ENCODE measurements around the gene CNTN5. TPM values are rescaled to one million over a fixed set of nuclear protein-coding genes. Genes with fewer than 3 reads are reported as not detected.

Gene CNTN5
- total RNA-seq, 2 experiments from 2014 or later, result not detected

DNA sequence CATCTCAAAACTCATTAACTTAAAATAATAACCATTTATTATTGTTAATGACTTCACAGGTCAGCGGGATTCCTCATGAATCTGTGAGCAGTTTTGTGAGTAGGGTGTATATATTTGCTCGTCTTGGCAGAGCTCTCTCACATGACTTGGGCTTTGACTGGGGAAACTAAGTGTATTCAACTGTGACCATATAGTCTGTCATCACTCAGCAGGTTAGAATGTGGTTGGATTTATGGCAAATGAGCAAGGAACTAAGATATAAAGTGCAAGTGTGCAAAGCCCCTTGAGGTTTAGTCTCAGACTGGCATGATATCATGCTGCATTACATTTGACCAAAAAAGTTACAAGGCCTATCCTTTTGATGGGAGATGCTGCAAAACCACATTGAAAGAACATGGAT is 254.8 kb downstream of the CNTN5 start:
- Mint-ChIP-seq H3K27me3 (no peaks in the 10 kb centered on the region), H3K4me1 (ENCODE audit: low read depth) (no peaks in the 10 kb centered on the region), H3K36me3 (ENCODE audit: low read depth) (no peaks in the 10 kb centered on the region), H3K4me3 (no peak overlapping the region), H3K9me3 (peaks cover 5% of the 10 kb centered on the region), H3K27ac (no peak overlapping the region)
- no peak for DNase-seq
- Histone ChIP-seq H3K36me3 (ENCODE audit: insufficient read depth, low read length) (no peaks in the 10 kb centered on the region), H3K4me3 (ENCODE audit: low read length) (no peak overlapping the region), H3K9me3 (ENCODE audit: control insufficient read depth in 1 of 2, insufficient read depth in 1 of 2, low read length in 2 of 2) (no peaks in the 10 kb centered on the region), H3K27ac (ENCODE audit: low read depth in 1 of 2, low read length in 2 of 2) (no peak overlapping the region), H3K4me1 (ENCODE audit: insufficient read depth, low read length) (no peaks in the 10 kb centered on the region), H3K27me3 (ENCODE audit: control insufficient read depth in 1 of 2, insufficient read depth in 2 of 2, low read length in 2 of 2) (no peaks in the 10 kb centered on the region)
- CTCF ChIA-PET, result no interaction called here
- no peak for ATAC-seq (ENCODE audit: poor library complexity)
- POLR2A ChIA-PET, result no interaction called here
- intact Hi-C loops (cut with DNase I, micrococcal nuclease), result no loop called here
- no peak for TF ChIP-seq CTCF (IDR thresholded peaks at IDR 0.05)

- intact Hi-C loops (cut with DNase I, micrococcal nuclease), result no loop called here
- no peaks in the 10 kb centered on the region for H3K27me3 Mint-ChIP-seq
- H3K36me3 Mint-ChIP-seq (ENCODE audit: low read depth), result no peaks in the 10 kb centered on the region
- ChIA-PET POLR2A (no interaction called here), CTCF (no interaction called here)
- Histone ChIP-seq H3K27ac (ENCODE audit: low read depth in 1 of 2, low read length in 2 of 2) (no peak overlapping the region), H3K4me3 (ENCODE audit: low read length) (no peak overlapping the region), H3K9me3 (ENCODE audit: control insufficient read depth in 1 of 2, insufficient read depth in 1 of 2, low read length in 2 of 2) (no peaks in the 10 kb centered on the region), H3K27me3 (ENCODE audit: control insufficient read depth in 1 of 2, insufficient read depth in 2 of 2, low read length in 2 of 2) (no peaks in the 10 kb centered on the region), H3K4me1 (ENCODE audit: insufficient read depth, low read length) (no peaks in the 10 kb centered on the region), H3K36me3 (ENCODE audit: insufficient read depth, low read length) (no peaks in the 10 kb centered on the region)
- ATAC-seq (ENCODE audit: poor library complexity), result no peak
- no peak for DNase-seq
- H3K4me1 Mint-ChIP-seq (ENCODE audit: low read depth), result no peaks in the 10 kb centered on the region
- no peak overlapping the region for H3K4me3 Mint-ChIP-seq
- H3K9me3 Mint-ChIP-seq, result peaks cover 7% of the 10 kb centered on the region
- TF ChIP-seq CTCF (IDR thresholded peaks at IDR 0.05), result no peak
- no peak overlapping the region for H3K27ac Mint-ChIP-seq
Observed at GRCh38 chr11:99277281-99277680, 256.5 kb downstream of the CNTN5 start.

- no peak for TF ChIP-seq CTCF (IDR thresholded peaks at IDR 0.05)
- POLR2A ChIA-PET, result no interaction called here
- Histone ChIP-seq H3K4me3 (ENCODE audit: low read length) (no peak overlapping the region), H3K27ac (ENCODE audit: low read depth in 1 of 2, low read length in 2 of 2) (no peak overlapping the region), H3K4me1 (ENCODE audit: insufficient read depth, low read length) (no peaks in the 10 kb centered on the region), H3K27me3 (ENCODE audit: control insufficient read depth in 1 of 2, insufficient read depth in 2 of 2, low read length in 2 of 2) (no peaks in the 10 kb centered on the region), H3K36me3 (ENCODE audit: insufficient read depth, low read length) (no peaks in the 10 kb centered on the region), H3K9me3 (ENCODE audit: control insufficient read depth in 1 of 2, insufficient read depth in 1 of 2, low read length in 2 of 2) (no peaks in the 10 kb centered on the region)
- Mint-ChIP-seq H3K27ac (no peak overlapping the region), H3K27me3 (no peaks in the 10 kb centered on the region), H3K4me1 (ENCODE audit: low read depth) (no peaks in the 10 kb centered on the region), H3K9me3 (peaks cover 11% of the 10 kb centered on the region), H3K4me3 (no peak overlapping the region), H3K36me3 (ENCODE audit: low read depth) (no peaks in the 10 kb centered on the region)
- intact Hi-C loops (cut with DNase I, micrococcal nuclease), result no loop called here
- no peak for DNase-seq
- CTCF ChIA-PET, result no interaction called here
- no peak for ATAC-seq (ENCODE audit: poor library complexity)
Observed at GRCh38 chr11:99279266-99279665, 258.5 kb downstream of the CNTN5 start.

Data from CD4-positive, alpha-beta T cell (primary cell).